Measurements from ENCODE around the gene SNRNP48. TPM values are rescaled to one million over a fixed set of nuclear protein-coding genes. Genes with fewer than 3 reads are reported as not detected.

Gene SNRNP48
- total and polyA plus RNA-seq, 10 of the 15 experiments (the other 5 are each of a cell fraction or from before 2014, with no cell fraction given): 3.2 to 14.4 (median 8.9) TPM

GRCh38 chr6:7615611-7616383, 25.8 kb downstream of the SNRNP48 start:
- FAIRE-seq (no peak), ATAC-seq (peak; percentile 57), DNase-seq (ENCODE audit: low read depth, low spot score) (no peak)
- no peak overlapping the region for H3K27ac ChIP-seq (ENCODE audit: control insufficient read depth, insufficient read depth)
- H3K36me3 ChIP-seq (ENCODE audit: control insufficient read depth in 2 of 2, insufficient read depth in 2 of 2, low read length in 1 of 2): peaks cover 0 to under 1% of the 10 kb centered on the region in 2 experiments; a peak in 1 of 4 replicates
- no peaks in the 10 kb centered on the region for H3K27me3 ChIP-seq (replicated peaks in 1 of 2; ENCODE audit: control insufficient read depth in 2 of 2, insufficient read depth in 2 of 2, low read length in 1 of 2)
- H3K9ac ChIP-seq (ENCODE audit: control insufficient read depth, insufficient read depth, low read length): no peak overlapping the region
- ChIA-PET RAD21 (ENCODE audit: unreplicated experiment) (interaction anchor here (0.8 to 3.4 kb wide), 5 partner anchors 190 to 939 kb away, joined by 3 to 28 read pairs (median 3); no protein-coding TSS in a partner anchor), CTCF (interaction anchor here (0.8 to 5.5 kb wide), 10 partner anchors 9 to 445 kb away, joined by 3 to 92 read pairs (median 3); no protein-coding TSS in a partner anchor), SMC1A (ENCODE audit: uncharacterized antibody, unreplicated experiment) (interaction anchor here (0.6 to 9.4 kb wide), 8 partner anchors 11 to 712 kb away, joined by 3 to 84 read pairs (median 3); no protein-coding TSS in a partner anchor), POLR2A (interaction anchor here (0.7 to 1.2 kb wide), 2 partner anchors 227 to 338 kb away, joined by 4 to 5 read pairs; no protein-coding TSS in a partner anchor)
- H2AFZ ChIP-seq (ENCODE audit: control insufficient read depth, low read depth, low read length): no peak overlapping the region
- H3K4me1 ChIP-seq (ENCODE audit: control insufficient read depth, insufficient read depth, low read length): peaks cover 5% of the 10 kb centered on the region; the same call in 1 of the 2 replicates
- WGBS (ENCODE audit: insufficient coverage, insufficient replicate concordance, low lambda C conversion rate, missing lambda C conversion rate): 22% methylated on average over 7 of the region's 7 CpGs
- H3K4me2 ChIP-seq (ENCODE audit: control insufficient read depth, insufficient read depth): no peak overlapping the region
- intact Hi-C loops (cut with micrococcal nuclease; ENCODE audit: unreplicated experiment) (loop anchor here (1.0 to 10.0 kb wide), 5 partner anchors 191 to 931 kb away; no protein-coding TSS in a partner anchor), in situ Hi-C loops (cut with MboI) (loop anchor here (10.0 kb wide), 1 partner anchor 891 kb away; no protein-coding TSS in a partner anchor)
- no peaks in the 10 kb centered on the region for H4K20me1 ChIP-seq (ENCODE audit: control insufficient read depth, insufficient read depth)
- H3K9me3 ChIP-seq (replicated peaks; ENCODE audit: control insufficient read depth, insufficient read depth, low read length): no peaks in the 10 kb centered on the region
- no TSS peak for BruUV-seq (replicated peaks)
- H3K79me2 ChIP-seq (ENCODE audit: control insufficient read depth, insufficient read depth, low read length): no peaks in the 10 kb centered on the region
- no peak overlapping the region for H3K4me3 ChIP-seq
- TF ChIP-seq TAF1 (IDR thresholded peaks at IDR 0.05; ENCODE audit: borderline replicate concordance, low read depth, low read length): no peak
- 0 out of 2 replicates have a peak, but pooled peaks have one; percentile 9 for TF ChIP-seq E2F4 (IDR thresholded peaks at IDR 0.05; ENCODE audit: low read depth, low read length)
- peak; percentile 72 to 83 (median 75) for TF ChIP-seq CTCF (IDR thresholded peaks at IDR 0.05 in 2 of 3, conservative IDR thresholded peaks at IDR 0.05 in 1 of 3; ENCODE audit: control insufficient read depth in 2 of 3, extremely low read depth in 1 of 3, insufficient read depth in 1 of 3, low read depth in 3 of 3, low read length in 3 of 3)
- no peak for TF ChIP-seq HDAC6 (IDR thresholded peaks at IDR 0.05; ENCODE audit: unreplicated experiment)
- no peak for TF ChIP-seq NR2C2 (IDR thresholded peaks at IDR 0.05; ENCODE audit: borderline replicate concordance, control insufficient read depth, insufficient read length, low read depth)
- 0 out of 2 replicates have a peak, but pooled peaks have one; percentile 27 for TF ChIP-seq STAT3 (IDR thresholded peaks at IDR 0.05; ENCODE audit: low read depth, low read length)
- TF ChIP-seq YY1 (IDR thresholded peaks at IDR 0.05; ENCODE audit: low read depth, low read length): 0 out of 2 replicates have a peak, but pooled peaks have one; percentile 35
- no peak for TF ChIP-seq ZBTB40 (IDR thresholded peaks at IDR 0.05; ENCODE audit: borderline replicate concordance)
- no peak for TF ChIP-seq BCL11A (IDR thresholded peaks at IDR 0.05; ENCODE audit: low read depth, low read length)
- TF ChIP-seq ELK1 (IDR thresholded peaks at IDR 0.05; ENCODE audit: low read depth, low read length): no peak
- peak; percentile 77 for TF ChIP-seq SMC3 (IDR thresholded peaks at IDR 0.05; ENCODE audit: borderline replicate concordance, low read length)
- TF ChIP-seq POLR2AphosphoS2 (IDR thresholded peaks at IDR 0.05; ENCODE audit: low read depth, low read length): no peak
- peak; percentile 92 for TF ChIP-seq RAD21 (IDR thresholded peaks at IDR 0.05; ENCODE audit: insufficient read depth, low read depth, low read length)
